H9 (cell line): ENCODE results near the gene NACC1. TPM values are rescaled to one million over a fixed set of nuclear protein-coding genes. Genes with fewer than 3 reads are reported as not detected.

Source experiments
- DNase-seq: peaks from one replicate; pipeline ENCODE4 v3.0.0-alpha.2; 2017
- H2AFZ ChIP-seq: one replicate; pipeline ENCODE4 v1.6.1; 2013; ENCODE audit warnings: mild to moderate bottlenecking, low read length, control low read depth, moderate library complexity
- H2AK5ac ChIP-seq: 2 replicates; pipeline ENCODE4 v1.6.1; 2013; ENCODE audit warnings: low read length, control low read depth, mixed read lengths; ENCODE audit not compliant: insufficient read length
- H2BK120ac ChIP-seq: one replicate; pipeline ENCODE4 v1.6.1; 2013; ENCODE audit warnings: low read depth, mild to moderate bottlenecking, low read length, control low read depth, inconsistent platforms; ENCODE audit not compliant: poor library complexity, severe bottlenecking
- H2BK12ac ChIP-seq: 2 replicates; pipeline ENCODE4 v1.6.1; 2013; ENCODE audit warnings: low read length, control low read depth, mixed read lengths, low read depth; ENCODE audit not compliant: insufficient read length
- H2BK15ac ChIP-seq: 2 replicates; pipeline ENCODE4 v1.6.1; 2013; ENCODE audit warnings: low read depth, low read length, control low read depth
- H2BK20ac ChIP-seq: one replicate; pipeline ENCODE4 v1.6.1; 2013; ENCODE audit warnings: low read depth, mild to moderate bottlenecking, low read length, control low read depth, inconsistent platforms; ENCODE audit not compliant: poor library complexity, severe bottlenecking
- H2BK5ac ChIP-seq: 2 replicates; pipeline ENCODE4 v1.6.1; 2013; ENCODE audit warnings: low read length, control low read depth, mixed read lengths; ENCODE audit not compliant: insufficient read length
- H3K14ac ChIP-seq: 2 replicates; pipeline ENCODE4 v1.6.1; 2013; ENCODE audit warnings: low read length, control low read depth; ENCODE audit not compliant: insufficient read depth
- H3K18ac ChIP-seq: 2 replicates; pipeline ENCODE4 v1.6.1; 2013; ENCODE audit warnings: low read depth, mild to moderate bottlenecking, mixed read lengths, low read length, control low read depth; ENCODE audit not compliant: insufficient read length
- H3K23ac ChIP-seq: 2 replicates; pipeline ENCODE4 v1.6.1; 2013; ENCODE audit warnings: low read length, control low read depth, mixed read lengths, low read depth; ENCODE audit not compliant: insufficient read length
- H3K23me2 ChIP-seq: 2 replicates; pipeline ENCODE4 v1.6.1; 2013; ENCODE audit warnings: low read depth, mild to moderate bottlenecking, mixed read lengths, low read length, control low read depth; ENCODE audit not compliant: insufficient read length, poor library complexity, severe bottlenecking
- H3K27ac ChIP-seq: 2 replicates; pipeline ENCODE4 v1.5.1; 2013; ENCODE audit warnings: low read length, control low read depth, mixed read lengths, low read depth; ENCODE audit not compliant: insufficient read length
- H3K27me3 ChIP-seq: 2 replicates; pipeline ENCODE4 v1.6.1; 2013; ENCODE audit warnings: low read length, control low read depth, inconsistent platforms; ENCODE audit not compliant: insufficient read depth
- H3K4ac ChIP-seq: 2 replicates; pipeline ENCODE4 v1.6.1; 2013; ENCODE audit warnings: low read depth, mild to moderate bottlenecking, control low read depth, inconsistent platforms, low read length, moderate library complexity
- H3K4me1 ChIP-seq: 2 replicates; pipeline ENCODE4 v1.6.1; 2013; ENCODE audit warnings: low read length, control low read depth, inconsistent platforms; ENCODE audit not compliant: insufficient read depth
- H3K4me2 ChIP-seq: 2 replicates; pipeline ENCODE4 v1.6.1; 2013; ENCODE audit warnings: low read length, control low read depth, mixed read lengths; ENCODE audit not compliant: insufficient read length, insufficient read depth
- H3K56ac ChIP-seq: 2 replicates; pipeline ENCODE4 v1.6.1; 2013; ENCODE audit warnings: low read depth, mild to moderate bottlenecking, mixed read lengths, low read length, control low read depth; ENCODE audit not compliant: insufficient read length
- H3K79me1 ChIP-seq: 2 replicates; pipeline ENCODE4 v1.6.1; 2013; ENCODE audit warnings: low read depth, mild to moderate bottlenecking, moderate library complexity, low read length, control low read depth, inconsistent platforms; ENCODE audit not compliant: insufficient read depth, poor library complexity, severe bottlenecking
- H3K79me2 ChIP-seq: 2 replicates; pipeline ENCODE4 v1.6.1; 2013; ENCODE audit warnings: low read length, control low read depth, inconsistent platforms; ENCODE audit not compliant: insufficient read depth
- H3K9ac ChIP-seq: 2 replicates; pipeline ENCODE4 v1.6.1; 2013; ENCODE audit warnings: low read length, control low read depth, mixed read lengths; ENCODE audit not compliant: insufficient read length; ENCODE audit errors: extremely low read depth
- H3K9me3 ChIP-seq: one replicate; pipeline ENCODE4 v1.6.1; 2013; ENCODE audit warnings: low read depth, low read length, inconsistent platforms; ENCODE audit not compliant: control insufficient read depth
- H3T11ph ChIP-seq: one replicate; pipeline ENCODE4 v1.6.1; 2013; ENCODE audit warnings: mild to moderate bottlenecking, low read length, control low read depth, inconsistent platforms
- H4K20me1 ChIP-seq: one replicate; pipeline ENCODE4 v1.6.1; 2013; ENCODE audit not compliant: control insufficient read depth, insufficient read length, insufficient read depth
- H4K5ac ChIP-seq: 2 replicates; pipeline ENCODE4 v1.6.1; 2013; ENCODE audit warnings: low read depth, mild to moderate bottlenecking, mixed read lengths, low read length, control low read depth; ENCODE audit not compliant: insufficient read length
- H4K8ac ChIP-seq: replicated peaks from 2 replicates; pipeline ENCODE4 v1.6.1; 2013; ENCODE audit warnings: low read length, control low read depth, mixed read lengths, low read depth; ENCODE audit not compliant: insufficient read length
- H4K91ac ChIP-seq: 2 replicates; pipeline ENCODE4 v1.6.1; 2013; ENCODE audit warnings: low read depth, mild to moderate bottlenecking, moderate library complexity, mixed read lengths, low read length, control low read depth; ENCODE audit not compliant: insufficient read length
- H3K27ac Mint-ChIP-seq, 3 experiments: 2 replicates in 2 of 3; 3 replicates in 1 of 3; pipeline ENCODE4 v1.8.0; 2020 to 2021; ENCODE audit warnings: mixed read lengths in 3 of 3, mild to moderate bottlenecking in 1 of 3, moderate library complexity in 1 of 3
- H3K27me3 Mint-ChIP-seq: 2 replicates; pipeline ENCODE4 v1.8.0; 2021; ENCODE audit warnings: low read depth, mild to moderate bottlenecking, moderate library complexity, mixed read lengths
- H3K36me3 Mint-ChIP-seq, 3 experiments: 2 replicates in 2 of 3; 3 replicates in 1 of 3; pipeline ENCODE4 v1.8.0; 2020 to 2021; ENCODE audit warnings: low read depth in 3 of 3, mixed read lengths in 3 of 3; ENCODE audit not compliant: insufficient read depth in 1 of 3
- H3K4me1 Mint-ChIP-seq, 2 experiments: 2 replicates each; pipeline ENCODE4 v1.8.0; 2020; ENCODE audit warnings: mixed read lengths in 2 of 2
- H3K4me3 Mint-ChIP-seq, 2 experiments: 2 replicates in 1 of 2; 3 replicates in 1 of 2; pipeline ENCODE4 v1.8.0; 2020 to 2021; ENCODE audit warnings: mild to moderate bottlenecking in 2 of 2, mixed read lengths in 2 of 2, moderate library complexity in 1 of 2
- H3K9me3 Mint-ChIP-seq, 2 experiments: 2 replicates in 1 of 2; 3 replicates in 1 of 2; pipeline ENCODE4 v1.8.0; 2020; ENCODE audit warnings: mild to moderate bottlenecking in 2 of 2, mixed read lengths in 2 of 2, moderate library complexity in 1 of 2
- CTCF ChIP-seq: fragments of 200-600 bp; sonication (generic); conservative IDR thresholded peaks from 3 replicates; pipeline ENCODE4 v1.8.0; 2021; ENCODE audit warnings: antibody characterized with exemption, mild to moderate bottlenecking
- WGBS: extraction: QIAGEN DNeasy Blood & Tissue Kit; methylation state at CpG from one replicate; pipeline ENCODE4 v1.1.7; 2013; ENCODE audit warnings: missing lambda C conversion rate, low lambda C conversion rate, mixed read lengths; ENCODE audit not compliant: insufficient read length; ENCODE audit errors: extremely low coverage; 5-methylcytosine and 5-hydroxymethylcytosine counted together
- total RNA-seq: library from RNA; stranded (reverse); gene quantifications from 2 replicates; pipeline ENCODE4 v1.2.1, GENCODE V29; 2021

Gene NACC1
- total RNA-seq, 1 experiment from 2014 or later = 198 TPM

- Histone ChIP-seq H2AK5ac (no peak overlapping the region), H3K18ac (no peak overlapping the region), H2BK12ac (no peak overlapping the region), H4K20me1 (no peaks in the 10 kb centered on the region), H2BK20ac (no peak overlapping the region), H3K4me2 (no peak overlapping the region), H3K56ac (no peak overlapping the region), H2AFZ (no peak overlapping the region), H2BK120ac (no peak overlapping the region), H3K23me2 (peaks cover 4% of the 10 kb centered on the region), H3K27me3 (peaks cover 2% of the 10 kb centered on the region; the same call in 1 of the 2 replicates), H3K9ac (no peak overlapping the region), H3K79me1 (no peaks in the 10 kb centered on the region), H4K8ac (no peak overlapping the region), H4K5ac (no peak overlapping the region), H2BK5ac (no peak overlapping the region), H3K9me3 (no peaks in the 10 kb centered on the region), H3K4ac (no peak overlapping the region), H3K14ac (no peak overlapping the region), H3K27ac (no peak overlapping the region), H3K4me1 (peaks cover 10% of the 10 kb centered on the region; the same call in 1 of the 2 replicates), H2BK15ac (no peak overlapping the region), H3T11ph (no peak overlapping the region), H4K91ac (no peak overlapping the region), H3K79me2 (no peaks in the 10 kb centered on the region), H3K23ac (no peak overlapping the region)
- no CpG with 5 or more reads among the region's 14 CpGs for WGBS
- H3K36me3 Mint-ChIP-seq = no peaks in the 10 kb centered on the region
- no peak overlapping the region; a peak in 1 of 7 replicates for H3K27ac Mint-ChIP-seq
- H3K27me3 Mint-ChIP-seq = peaks cover 58% of the 10 kb centered on the region
- DNase-seq = peak; percentile 71
- H3K9me3 Mint-ChIP-seq = no peaks in the 10 kb centered on the region
- peak; percentile 55 for TF ChIP-seq CTCF
- H3K4me3 Mint-ChIP-seq = no peak overlapping the region; a peak in 1 of 5 replicates
- H3K4me1 Mint-ChIP-seq = peaks cover 22 to 52% of the 10 kb centered on the region in 2 experiments
These were observed 35.7 kb upstream of the NACC1 start for GRCh38 chr19:13082192-13083007.
